GM12878 (cell line): ENCODE data around the gene LIPG. TPM values are rescaled to one million over a fixed set of nuclear protein-coding genes. Genes with fewer than 3 reads are reported as not detected.

Source experiments
- ATAC-seq: fragments of 200-7000 bp; cut with Tn5 transposase; 3 replicates; pipeline ENCODE4 v1.9.1; 2020; ENCODE audit warnings: mild to moderate bottlenecking, moderate library complexity
- BruUV-seq: library from RNA; stranded (reverse); fragments of 400-500 nt; replicated peaks from 2 replicates; lab custom pipeline; 2021; lab: Mats Ljungman, UMichigan
- CTCF ChIA-PET: fragments of 300-600 bp; sonication (Branson Sonifier 250); formaldehyde crosslinking; extraction: SDS; loops from one replicate; lab custom pipeline; 2021; ENCODE audit warnings: inconsistent platforms; lab: Yijun Ruan, JAX
- POLR2A ChIA-PET: fragments of 350-600 bp; formaldehyde crosslinking; extraction: SDS; loops from one replicate; lab custom pipeline; 2021; ENCODE audit warnings: inconsistent platforms; lab: Charles Lee
- RAD21 ChIA-PET: fragments of 300-600 bp; sonication (Branson Sonifier 250); formaldehyde crosslinking; loops from one replicate; lab custom pipeline; 2023; ENCODE audit warnings: antibody characterized with exemption; ENCODE audit not compliant: unreplicated experiment; lab: Charles Lee
- SMC1A ChIA-PET: fragments of 300-600 bp; sonication (Branson Sonifier 250); formaldehyde crosslinking; loops from one replicate; lab custom pipeline; 2023; ENCODE audit not compliant: unreplicated experiment, uncharacterized antibody; lab: Charles Lee
- DNase-seq: peaks from one replicate; pipeline ENCODE4 v3.0.0-alpha.2; 2011; ENCODE audit warnings: low read depth, low spot score
- FAIRE-seq: peaks from 3 replicates; lab custom pipeline; 2011; peaks lifted over from hg19 to GRCh38; lab: Jason Lieb, UNC
- H2AFZ ChIP-seq: 2 replicates; pipeline ENCODE4 v1.6.0; 2011; ENCODE audit warnings: low read depth, low read length, control low read depth; ENCODE audit not compliant: control insufficient read depth
- H3K27ac ChIP-seq: 2 replicates; pipeline ENCODE4 v1.5.1; 2011; ENCODE audit warnings: control low read depth; ENCODE audit not compliant: control insufficient read depth, insufficient read depth
- H3K27me3 ChIP-seq, 2 experiments: replicated peaks in 1 of 2; 2 replicates each; pipeline versions ENCODE4 v1.6.0 to v1.6.1; 2011; ENCODE audit warnings: low read length in 1 of 2; ENCODE audit not compliant: control insufficient read depth in 2 of 2, insufficient read depth in 2 of 2
- H3K36me3 ChIP-seq, 2 experiments: 2 replicates each; pipeline ENCODE4 v1.5.1; 2011; ENCODE audit warnings: low read length in 1 of 2; ENCODE audit not compliant: control insufficient read depth in 2 of 2, insufficient read depth in 2 of 2
- H3K4me1 ChIP-seq: 2 replicates; pipeline ENCODE4 v1.6.1; 2011; ENCODE audit warnings: mild to moderate bottlenecking, low read length, moderate library complexity, mixed read lengths; ENCODE audit not compliant: control insufficient read depth, insufficient read depth
- H3K4me2 ChIP-seq: 2 replicates; pipeline ENCODE4 v1.6.0; 2011; ENCODE audit warnings: control low read depth; ENCODE audit not compliant: control insufficient read depth, insufficient read depth
- H3K4me3 ChIP-seq: fragments of 200-600 bp; sonication (generic); 2 replicates; pipeline ENCODE4 v1.5.1; 2016
- H3K79me2 ChIP-seq: 2 replicates; pipeline ENCODE4 v1.6.0; 2011; ENCODE audit warnings: low read length; ENCODE audit not compliant: control insufficient read depth, insufficient read depth
- H3K9ac ChIP-seq: 2 replicates; pipeline ENCODE4 v1.8.0; 2011; ENCODE audit warnings: low read length, control low read depth, mixed read lengths; ENCODE audit not compliant: control insufficient read depth, insufficient read depth
- H3K9me3 ChIP-seq: replicated peaks from 3 replicates; pipeline ENCODE4 v1.5.1; 2011; ENCODE audit warnings: mild to moderate bottlenecking, low read length; ENCODE audit not compliant: control insufficient read depth, insufficient read depth
- H4K20me1 ChIP-seq: 2 replicates; pipeline ENCODE4 v1.6.0; 2011; ENCODE audit not compliant: control insufficient read depth, insufficient read depth
- CHD4 ChIP-seq: fragments of 200-600 bp; sonication (generic); IDR thresholded peaks from 2 replicates; pipeline ENCODE4 v1.6.1; 2016; ENCODE audit warnings: mild to moderate bottlenecking
- HDAC6 ChIP-seq: fragments of 200-600 bp; sonication (generic); IDR thresholded peaks from one replicate; pipeline ENCODE4 v1.8.0; 2017; ENCODE audit warnings: antibody characterized with exemption; ENCODE audit not compliant: unreplicated experiment
- IKZF2 ChIP-seq, 2 experiments: fragments of 450-650 bp; IDR thresholded peaks; 2 replicates each; pipeline ENCODE4 v1.6.1; 2017; ENCODE audit warnings: mild to moderate bottlenecking in 2 of 2, moderate library complexity in 2 of 2
- LARP7 ChIP-seq: fragments of 450-650 bp; IDR thresholded peaks from 2 replicates; pipeline ENCODE4 v1.6.1; 2017; ENCODE audit warnings: mild to moderate bottlenecking
- NR2C2 ChIP-seq: IDR thresholded peaks from 2 replicates; pipeline ENCODE4 v1.6.1; 2011; ENCODE audit warnings: borderline replicate concordance, low read depth; ENCODE audit not compliant: control insufficient read depth, insufficient read length
- NR2F1 ChIP-seq: fragments of 450-650 bp; conservative IDR thresholded peaks from 2 replicates; pipeline ENCODE4 v1.6.1; 2017; ENCODE audit warnings: mild to moderate bottlenecking
- RELA ChIP-seq: fragments of 450-650 bp; IDR thresholded peaks from 2 replicates; pipeline ENCODE4 v1.8.0; 2014; ENCODE audit warnings: borderline replicate concordance; ENCODE audit not compliant: partially characterized antibody
- SIX5 ChIP-seq: IDR thresholded peaks from 2 replicates; pipeline ENCODE4 v1.6.1; 2011; ENCODE audit warnings: mild to moderate bottlenecking, low read depth, low read length, moderate library complexity; ENCODE audit not compliant: severe bottlenecking
- SMC3 ChIP-seq: IDR thresholded peaks from 2 replicates; pipeline ENCODE4 v1.6.1; 2011; ENCODE audit warnings: low read length, improper control_type of control experiment, borderline replicate concordance
- SPI1 ChIP-seq: IDR thresholded peaks from 2 replicates; pipeline ENCODE4 v1.6.1; 2011; ENCODE audit warnings: low read depth, mild to moderate bottlenecking, low read length, moderate library complexity, borderline replicate concordance; ENCODE audit not compliant: insufficient read depth
- SREBF2 ChIP-seq: IDR thresholded peaks from 2 replicates; pipeline ENCODE4 v1.6.1; 2012; ENCODE audit warnings: mild to moderate bottlenecking, low read length
- TCF12 ChIP-seq: IDR thresholded peaks from 2 replicates; pipeline ENCODE4 v1.6.1; 2011; ENCODE audit warnings: low read depth, mild to moderate bottlenecking, low read length
- ZNF622 ChIP-seq: fragments of 450-650 bp; IDR thresholded peaks from 2 replicates; pipeline ENCODE4 v1.6.1; 2017; ENCODE audit warnings: mild to moderate bottlenecking, inconsistent platforms
- ZSCAN29 ChIP-seq: fragments of 450-650 bp; IDR thresholded peaks from 2 replicates; pipeline ENCODE4 v1.6.1; 2017; ENCODE audit warnings: mild to moderate bottlenecking, moderate library complexity
- WGBS: methylation state at CpG from one replicate; pipeline ENCODE4 v1.1.6; 2016; ENCODE audit warnings: low lambda C conversion rate; ENCODE audit not compliant: insufficient replicate concordance, insufficient coverage; ENCODE audit errors: missing lambda C conversion rate; 5-methylcytosine and 5-hydroxymethylcytosine counted together
- in situ Hi-C: fragments of 300-500 bp; cut with MboI; formaldehyde crosslinking; loops from 9 replicates; pipeline ENCODE4 v1.14.3; 2018; ENCODE audit warnings: mixed read lengths
- intact Hi-C: fragments of 100-400 bp; cut with micrococcal nuclease; formaldehyde crosslinking; loops from one replicate; pipeline ENCODE4 v1.14.2; 2022; ENCODE audit not compliant: unreplicated experiment
- polyA plus RNA-seq, 11 experiments: library from polyadenylated mRNA; depleted of rRNA in 4 of 11; unstranded in 6 of 11; stranded (reverse) in 5 of 11; fragments of >200 nt; fragmentation: Nextera tagmentation in 4 of 11; fragmentation: Illumina TruSeq in 1 of 11; extraction: Ambion mirVana in 4 of 11; extraction: Trizol in 1 of 11; gene quantifications; 1 replicate in 1 of 11; 2 replicates in 10 of 11; pipeline versions ENCODE4 v1.2.1 to v1.2.3, GENCODE V29; 2011 to 2016; ENCODE audit warnings: inconsistent platforms in 2 of 11, missing spikeins in 2 of 11, low read depth in 1 of 11
- total RNA-seq, 4 experiments: library from RNA; depleted of rRNA in 3 of 4; stranded (reverse); fragments of >200 nt in 3 of 4; fragmentation: Illumina TruSeq in 1 of 4; extraction: Trizol in 1 of 4; gene quantifications; 2 replicates each; pipeline versions ENCODE4 v1.2.1 to v1.2.3, GENCODE V29; 2013 to 2021
- TF ChIP-seq, protein P1 (sequence below): IDR thresholded peaks from 2 replicates; pipeline ENCODE4 v1.6.1; 2011; ENCODE audit warnings: borderline replicate concordance, low read depth, mild to moderate bottlenecking, moderate library complexity, low read length; ENCODE audit not compliant: insufficient read depth, poor library complexity, severe bottlenecking
- TF ChIP-seq, protein P2 (sequence below): fragments of 450-650 bp; IDR thresholded peaks from 2 replicates; pipeline ENCODE4 v1.6.1; 2017; ENCODE audit warnings: low read depth, mild to moderate bottlenecking, moderate library complexity

Gene LIPG
- total and polyA plus RNA-seq, 10 of the 15 experiments (the other 5 are each of a cell fraction or from before 2014, with no cell fraction given): 0.04 to 0.55 (median 0.18) TPM; not detected in 1

- Histone ChIP-seq H3K9me3 (no peaks in the 10 kb centered on the region; the same call in 2 of the 3 replicates), H3K36me3 (no peaks in the 10 kb centered on the region), H2AFZ (no peak overlapping the region), H4K20me1 (no peaks in the 10 kb centered on the region), H3K27ac (no peak overlapping the region), H3K4me1 (no peaks in the 10 kb centered on the region; the same call in 1 of the 2 replicates)
- ChIA-PET CTCF (no interaction called here), SMC1A (no interaction called here), POLR2A (no interaction called here)
- intact Hi-C loops: no loop called here
- FAIRE-seq (no peak), DNase-seq (no peak)
- in situ Hi-C loops: no loop called here
- WGBS: 0% methylated on average over 3 of the region's 3 CpGs
- TF ChIP-seq LARP7 (no peak), RELA (no peak), SMC3 (no peak), HDAC6 (no peak), SPI1 (no peak), CHD4 (no peak), ZSCAN29 (no peak), IKZF2 (IDR thresholded peaks at IDR 0.05) (no peak), NR2F1 (no peak), SIX5 (no peak), TCF12 (no peak), NR2C2 (no peak), SREBF2 (no peak), ZNF622 (no peak)
- TF ChIP-seq, protein P1, sequence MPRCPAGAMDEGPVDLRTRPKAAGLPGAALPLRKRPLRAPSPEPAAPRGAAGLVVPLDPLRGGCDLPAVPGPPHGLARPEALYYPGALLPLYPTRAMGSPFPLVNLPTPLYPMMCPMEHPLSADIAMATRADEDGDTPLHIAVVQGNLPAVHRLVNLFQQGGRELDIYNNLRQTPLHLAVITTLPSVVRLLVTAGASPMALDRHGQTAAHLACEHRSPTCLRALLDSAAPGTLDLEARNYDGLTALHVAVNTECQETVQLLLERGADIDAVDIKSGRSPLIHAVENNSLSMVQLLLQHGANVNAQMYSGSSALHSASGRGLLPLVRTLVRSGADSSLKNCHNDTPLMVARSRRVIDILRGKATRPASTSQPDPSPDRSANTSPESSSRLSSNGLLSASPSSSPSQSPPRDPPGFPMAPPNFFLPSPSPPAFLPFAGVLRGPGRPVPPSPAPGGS: no peak
- TF ChIP-seq, protein P2, sequence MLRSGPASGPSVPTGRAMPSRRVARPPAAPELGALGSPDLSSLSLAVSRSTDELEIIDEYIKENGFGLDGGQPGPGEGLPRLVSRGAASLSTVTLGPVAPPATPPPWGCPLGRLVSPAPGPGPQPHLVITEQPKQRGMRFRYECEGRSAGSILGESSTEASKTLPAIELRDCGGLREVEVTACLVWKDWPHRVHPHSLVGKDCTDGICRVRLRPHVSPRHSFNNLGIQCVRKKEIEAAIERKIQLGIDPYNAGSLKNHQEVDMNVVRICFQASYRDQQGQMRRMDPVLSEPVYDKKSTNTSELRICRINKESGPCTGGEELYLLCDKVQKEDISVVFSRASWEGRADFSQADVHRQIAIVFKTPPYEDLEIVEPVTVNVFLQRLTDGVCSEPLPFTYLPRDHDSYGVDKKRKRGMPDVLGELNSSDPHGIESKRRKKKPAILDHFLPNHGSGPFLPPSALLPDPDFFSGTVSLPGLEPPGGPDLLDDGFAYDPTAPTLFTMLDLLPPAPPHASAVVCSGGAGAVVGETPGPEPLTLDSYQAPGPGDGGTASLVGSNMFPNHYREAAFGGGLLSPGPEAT: no peak
- TF ChIP-seq, all 136 proteins: peak for 0
- ATAC-seq: no peak
- Histone ChIP-seq H3K4me3 (no peak overlapping the region), H3K79me2 (no peaks in the 10 kb centered on the region), H3K4me2 (no peak overlapping the region), H3K27me3 (peaks cover 0 to 2% of the 10 kb centered on the region in 2 experiments; a peak in 2 of 4 replicates), H3K9ac (no peak overlapping the region)
- RAD21 ChIA-PET: no interaction called here
- BruUV-seq: no TSS peak
These were observed 59.4 kb downstream of the LIPG start for GRCh38 chr18:49621301-49621700.
